ENCODE data around the gene FUT2. TPM values are rescaled to one million over a fixed set of nuclear protein-coding genes. Genes with fewer than 3 reads are reported as not detected.

Gene FUT2
- total and polyA plus RNA-seq, 10 of the 15 experiments (the other 5 are each of a cell fraction or from before 2014, with no cell fraction given) = 0.02 to 0.13 (median 0.07) TPM; not detected in 7

- Histone ChIP-seq H3K4me1 (ENCODE audit: control insufficient read depth, insufficient read depth, low read length) (peaks cover 3% of the 10 kb centered on the region; the same call in 1 of the 2 replicates), H3K27me3 (replicated peaks in 1 of 2; ENCODE audit: control insufficient read depth in 2 of 2, insufficient read depth in 2 of 2, low read length in 1 of 2) (peaks cover 0 to 2% of the 10 kb centered on the region in 2 experiments; a peak in 2 of 4 replicates), H3K9ac (ENCODE audit: control insufficient read depth, insufficient read depth, low read length) (no peak overlapping the region), H3K27ac (ENCODE audit: control insufficient read depth, insufficient read depth) (no peak overlapping the region), H3K9me3 (replicated peaks; ENCODE audit: control insufficient read depth, insufficient read depth, low read length) (no peaks in the 10 kb centered on the region), H2AFZ (ENCODE audit: control insufficient read depth, low read depth, low read length) (no peak overlapping the region), H3K79me2 (ENCODE audit: control insufficient read depth, insufficient read depth, low read length) (no peaks in the 10 kb centered on the region), H3K4me2 (ENCODE audit: control insufficient read depth, insufficient read depth) (no peak overlapping the region), H3K4me3 (no peak overlapping the region), H4K20me1 (ENCODE audit: control insufficient read depth, insufficient read depth) (no peaks in the 10 kb centered on the region), H3K36me3 (ENCODE audit: control insufficient read depth in 2 of 2, insufficient read depth in 2 of 2, low read length in 1 of 2) (no peaks in the 10 kb centered on the region)
- intact Hi-C loops (cut with micrococcal nuclease; ENCODE audit: unreplicated experiment) (no loop called here), in situ Hi-C loops (cut with MboI) (no loop called here)
- TF ChIP-seq KLF5 (IDR thresholded peaks at IDR 0.05; ENCODE audit: partially characterized antibody) = no peak
- TF ChIP-seq WRNIP1 (IDR thresholded peaks at IDR 0.05; ENCODE audit: borderline replicate concordance, low read depth, low read length) = no peak
- TF ChIP-seq IKZF1 (conservative IDR thresholded peaks at IDR 0.05) = no peak
- TF ChIP-seq RAD21 (IDR thresholded peaks at IDR 0.05; ENCODE audit: insufficient read depth, low read depth, low read length) = no peak
- TF ChIP-seq CEBPZ (IDR thresholded peaks at IDR 0.05; ENCODE audit: low read depth, low read length) = no peak
- TF ChIP-seq ZNF24 (IDR thresholded peaks at IDR 0.05) = no peak
- SMC1A ChIA-PET (ENCODE audit: uncharacterized antibody, unreplicated experiment) = interaction anchor here (0.7 to 1.3 kb wide), 2 partner anchors 106 to 343 kb away, joined by 3 read pairs; no protein-coding TSS in a partner anchor
- CTCF ChIA-PET = interaction anchor here (0.7 to 3.1 kb wide), 7 partner anchors 13 to 166 kb away, joined by 3 to 20 read pairs (median 4); no protein-coding TSS in a partner anchor
- POLR2A ChIA-PET = no interaction called here
- FAIRE-seq = no peak
- 35% methylated on average over 17 of the region's 17 CpGs for WGBS (ENCODE audit: insufficient coverage, insufficient replicate concordance, low lambda C conversion rate, missing lambda C conversion rate)
- no peak for ATAC-seq
- no TSS peak for BruUV-seq (replicated peaks)
- RAD21 ChIA-PET (ENCODE audit: unreplicated experiment) = interaction anchor here (1.4 to 1.5 kb wide), 2 partner anchors 14 to 294 kb away, joined by 3 read pairs; no protein-coding TSS in a partner anchor
- DNase-seq (ENCODE audit: low read depth, low spot score) = no peak
These were observed 19.3 kb upstream of the FUT2 start for GRCh38 chr19:48676487-48676886.

Measured in GM12878 (cell line).